ENCODE measurements around the gene MDN1.

GRCh38 chr6:89858041-89858440 lies 38.4 kb upstream of the MDN1 start:
- TF ChIP-seq EZH2 (IDR thresholded peaks at IDR 0.05; ENCODE audit: borderline replicate concordance, low read length) (no peak), CTCF (conservative IDR thresholded peaks at IDR 0.05 in 1 of 2, IDR thresholded peaks at IDR 0.05 in 1 of 2; ENCODE audit: extremely low read depth in 1 of 2, insufficient read depth in 1 of 2, low read depth in 1 of 2, low read length in 2 of 2) (no peak)

Measured in mammary epithelial cell (primary cell).